WTC11 (cell line): ENCODE results near the gene BATF. TPM values are rescaled to one million over a fixed set of nuclear protein-coding genes. Genes with fewer than 3 reads are reported as not detected.

Experiments used
- ATAC-seq: fragments of 200-7000 bp; cut with Tn5 transposase; 2 replicates; pipeline ENCODE4 v1.10.0; 2021; ENCODE audit warnings: mild to moderate bottlenecking, moderate library complexity
- CTCF ChIA-PET: fragments of 300-600 bp; sonication (Branson Sonifier 250); formaldehyde crosslinking; loops from one replicate; lab custom pipeline; 2021; ENCODE audit warnings: antibody characterized with exemption; lab: Charles Lee
- POLR2A ChIA-PET: fragments of 350-600 bp; sonication (Branson Sonifier 250); formaldehyde crosslinking; loops from one replicate; lab custom pipeline; 2021; ENCODE audit warnings: antibody characterized with exemption; lab: Charles Lee
- DNase-seq: peaks from one replicate; pipeline ENCODE4 v3.0.0; 2021; ENCODE audit warnings: low spot score
- H3K27ac Mint-ChIP-seq: 2 replicates; pipeline ENCODE4 v1.8.0; 2021; ENCODE audit warnings: mixed read lengths
- H3K27me3 Mint-ChIP-seq: 2 replicates; pipeline ENCODE4 v1.8.0; 2021; ENCODE audit warnings: low read depth, mild to moderate bottlenecking, moderate library complexity, mixed read lengths
- H3K36me3 Mint-ChIP-seq: 2 replicates; pipeline ENCODE4 v1.8.0; 2021; ENCODE audit warnings: mixed read lengths
- H3K4me1 Mint-ChIP-seq: 2 replicates; pipeline ENCODE4 v1.8.0; 2022; ENCODE audit warnings: mixed read lengths
- H3K4me3 Mint-ChIP-seq: 2 replicates; pipeline ENCODE4 v1.8.0; 2021; ENCODE audit warnings: mild to moderate bottlenecking, moderate library complexity, mixed read lengths
- H3K9me3 Mint-ChIP-seq: 2 replicates; pipeline ENCODE4 v1.8.0; 2021; ENCODE audit warnings: mixed read lengths
- ARID4B ChIP-seq: sonication (generic); formaldehyde crosslinking; IDR thresholded peaks from 2 replicates; pipeline ENCODE4 v1.8.0; 2023; ENCODE audit warnings: missing genetic modification reagents, mild to moderate bottlenecking, borderline replicate concordance
- CBFB ChIP-seq: sonication (generic); formaldehyde crosslinking; IDR thresholded peaks from 2 replicates; pipeline ENCODE4 v1.8.1; 2022; ENCODE audit warnings: mild to moderate bottlenecking, low read depth, missing genetic modification reagents
- CREB1 ChIP-seq: sonication (generic); formaldehyde crosslinking; IDR thresholded peaks from 2 replicates; pipeline ENCODE4 v1.8.0; 2023; ENCODE audit warnings: mild to moderate bottlenecking, missing genetic modification reagents
- FOXK1 ChIP-seq: sonication (generic); formaldehyde crosslinking; IDR thresholded peaks from 2 replicates; pipeline ENCODE4 v1.8.0; 2022; ENCODE audit warnings: mild to moderate bottlenecking, moderate library complexity, missing genetic modification reagents
- GABPB1 ChIP-seq: sonication (generic); formaldehyde crosslinking; IDR thresholded peaks from 2 replicates; pipeline ENCODE4 v1.8.1; 2023; ENCODE audit warnings: mild to moderate bottlenecking, missing genetic modification reagents
- IRF2 ChIP-seq: sonication (generic); formaldehyde crosslinking; IDR thresholded peaks from 2 replicates; pipeline ENCODE4 v1.8.0; 2022; ENCODE audit warnings: low read depth, missing genetic modification reagents, borderline replicate concordance
- JAZF1 ChIP-seq: fragments of 250-450 bp; sonication (Bioruptor Pico); IDR thresholded peaks from 2 replicates; pipeline ENCODE4 v1.9.0; 2021; ENCODE audit warnings: moderate library complexity, mild to moderate bottlenecking, inconsistent platforms
- NFE2L1 ChIP-seq: sonication (generic); formaldehyde crosslinking; IDR thresholded peaks from 2 replicates; pipeline ENCODE4 v1.8.1; 2023; ENCODE audit warnings: missing genetic modification reagents
- NR3C1 ChIP-seq: sonication (generic); formaldehyde crosslinking; conservative IDR thresholded peaks from 2 replicates; pipeline ENCODE4 v1.8.1; 2023; ENCODE audit warnings: low read depth, mild to moderate bottlenecking, missing genetic modification reagents
- PRRX2 ChIP-seq: fragments of 250-450 bp; sonication (Bioruptor Pico); IDR thresholded peaks from 2 replicates; pipeline ENCODE4 v1.8.0; 2021; ENCODE audit warnings: mild to moderate bottlenecking
- SMAD4 ChIP-seq: sonication (generic); formaldehyde crosslinking; IDR thresholded peaks from 2 replicates; pipeline ENCODE4 v1.8.0; 2022; ENCODE audit warnings: mild to moderate bottlenecking, missing genetic modification reagents
- SP1 ChIP-seq: sonication (generic); formaldehyde crosslinking; conservative IDR thresholded peaks from 2 replicates; pipeline ENCODE4 v1.8.1; 2022; ENCODE audit warnings: missing genetic modification reagents
- ZNF121 ChIP-seq: sonication (generic); formaldehyde crosslinking; IDR thresholded peaks from 2 replicates; pipeline ENCODE4 v1.8.0; 2023; ENCODE audit warnings: missing genetic modification reagents
- ZNF219 ChIP-seq: sonication (generic); formaldehyde crosslinking; IDR thresholded peaks from 2 replicates; pipeline ENCODE4 v1.8.0; 2023; ENCODE audit warnings: missing genetic modification reagents, mild to moderate bottlenecking, borderline replicate concordance
- ZNF232 ChIP-seq: sonication (generic); formaldehyde crosslinking; IDR thresholded peaks from 2 replicates; pipeline ENCODE4 v1.8.0; 2022; ENCODE audit warnings: mild to moderate bottlenecking, missing genetic modification reagents
- ZNF512 ChIP-seq: sonication (generic); formaldehyde crosslinking; IDR thresholded peaks from 2 replicates; pipeline ENCODE4 v1.8.1; 2022; ENCODE audit warnings: missing genetic modification reagents, borderline replicate concordance
- ZNF671 ChIP-seq: fragments of 250-450 bp; sonication (Bioruptor Pico); IDR thresholded peaks from 2 replicates; pipeline ENCODE4 v1.8.0; 2021; ENCODE audit warnings: mild to moderate bottlenecking
- total RNA-seq: library from RNA; stranded (reverse); gene quantifications from 3 replicates; pipeline ENCODE4 v1.2.3, GENCODE V29; 2021
- TF ChIP-seq, protein P1 (sequence below): fragments of 250-450 bp; sonication (Bioruptor Pico); IDR thresholded peaks from 2 replicates; pipeline ENCODE4 v1.9.0; 2021; ENCODE audit warnings: mild to moderate bottlenecking, borderline replicate concordance
- TF ChIP-seq, protein P2 (sequence below): fragments of 250-450 bp; sonication (Bioruptor Pico); IDR thresholded peaks from 2 replicates; pipeline ENCODE4 v1.9.0; 2021; ENCODE audit warnings: mild to moderate bottlenecking
- TF ChIP-seq, protein P3 (sequence below): sonication (generic); formaldehyde crosslinking; IDR thresholded peaks from 2 replicates; pipeline ENCODE4 v1.8.0; 2022; ENCODE audit warnings: mild to moderate bottlenecking, missing genetic modification reagents

Gene BATF
- total RNA-seq, 1 experiment from 2014 or later: not detected

GRCh38 chr14:75559451-75560222 lies 37.4 kb downstream of the BATF start (continued):
- no peak for TF ChIP-seq SMAD4 (CRISPR knock-in tag)
- no peak for TF ChIP-seq PRRX2 (CRISPR knock-in tag)
- no peak for TF ChIP-seq ZNF671 (CRISPR knock-in tag)

DNA sequence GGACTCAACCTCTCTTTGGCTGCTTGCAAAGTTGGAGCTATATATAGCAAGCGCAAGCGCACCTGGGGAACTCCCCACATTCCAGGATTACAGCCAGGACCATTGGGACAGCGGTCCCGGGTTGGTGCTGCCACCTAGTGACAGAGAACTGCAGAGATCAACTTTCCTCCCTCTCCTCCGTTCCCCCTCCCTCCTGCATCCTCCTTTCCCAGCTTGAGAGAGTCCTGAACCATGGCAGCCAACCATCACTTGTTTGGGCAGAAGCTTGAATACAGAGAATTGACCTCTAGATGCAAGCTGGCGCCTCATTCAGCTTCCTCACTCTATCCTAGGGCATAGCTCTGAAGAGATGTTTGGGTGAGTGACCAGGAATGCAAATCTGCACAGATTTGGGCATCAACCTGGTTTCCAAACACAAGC lies 38.8 kb downstream of the BATF start:
- Mint-ChIP-seq H3K4me3 (no peak overlapping the region), H3K4me1 (peaks cover 12% of the 10 kb centered on the region), H3K9me3 (peaks cover 20% of the 10 kb centered on the region), H3K27me3 (peaks cover 2% of the 10 kb centered on the region; the same call in 1 of the 2 replicates), H3K36me3 (peaks cover 3% of the 10 kb centered on the region; the same call in 1 of the 2 replicates), H3K27ac (peak overlapping the region; percentile 14; the same call in 1 of the 2 replicates)
- CTCF ChIA-PET: interaction anchor here (0.6 to 3.1 kb wide), 76 partner anchors 8 to 1492 kb away, joined by 3 to 87 read pairs (median 5); partner anchors contain the start of genes BATF, ERG28, FLVCR2 and TTLL5
- POLR2A ChIA-PET: interaction anchor here (0.6 to 1.2 kb wide), 5 partner anchors 17 to 308 kb away, joined by 3 to 6 read pairs (median 3); no protein-coding TSS in a partner anchor
- ATAC-seq: peak; percentile 99
- DNase-seq: peak; percentile 88
- TF ChIP-seq NFE2L1 (CRISPR knock-in tag): no peak
- no peak for TF ChIP-seq ARID4B (CRISPR knock-in tag)
- TF ChIP-seq JAZF1 (CRISPR knock-in tag): no peak
- no peak for TF ChIP-seq ZNF121
- TF ChIP-seq, protein P1, sequence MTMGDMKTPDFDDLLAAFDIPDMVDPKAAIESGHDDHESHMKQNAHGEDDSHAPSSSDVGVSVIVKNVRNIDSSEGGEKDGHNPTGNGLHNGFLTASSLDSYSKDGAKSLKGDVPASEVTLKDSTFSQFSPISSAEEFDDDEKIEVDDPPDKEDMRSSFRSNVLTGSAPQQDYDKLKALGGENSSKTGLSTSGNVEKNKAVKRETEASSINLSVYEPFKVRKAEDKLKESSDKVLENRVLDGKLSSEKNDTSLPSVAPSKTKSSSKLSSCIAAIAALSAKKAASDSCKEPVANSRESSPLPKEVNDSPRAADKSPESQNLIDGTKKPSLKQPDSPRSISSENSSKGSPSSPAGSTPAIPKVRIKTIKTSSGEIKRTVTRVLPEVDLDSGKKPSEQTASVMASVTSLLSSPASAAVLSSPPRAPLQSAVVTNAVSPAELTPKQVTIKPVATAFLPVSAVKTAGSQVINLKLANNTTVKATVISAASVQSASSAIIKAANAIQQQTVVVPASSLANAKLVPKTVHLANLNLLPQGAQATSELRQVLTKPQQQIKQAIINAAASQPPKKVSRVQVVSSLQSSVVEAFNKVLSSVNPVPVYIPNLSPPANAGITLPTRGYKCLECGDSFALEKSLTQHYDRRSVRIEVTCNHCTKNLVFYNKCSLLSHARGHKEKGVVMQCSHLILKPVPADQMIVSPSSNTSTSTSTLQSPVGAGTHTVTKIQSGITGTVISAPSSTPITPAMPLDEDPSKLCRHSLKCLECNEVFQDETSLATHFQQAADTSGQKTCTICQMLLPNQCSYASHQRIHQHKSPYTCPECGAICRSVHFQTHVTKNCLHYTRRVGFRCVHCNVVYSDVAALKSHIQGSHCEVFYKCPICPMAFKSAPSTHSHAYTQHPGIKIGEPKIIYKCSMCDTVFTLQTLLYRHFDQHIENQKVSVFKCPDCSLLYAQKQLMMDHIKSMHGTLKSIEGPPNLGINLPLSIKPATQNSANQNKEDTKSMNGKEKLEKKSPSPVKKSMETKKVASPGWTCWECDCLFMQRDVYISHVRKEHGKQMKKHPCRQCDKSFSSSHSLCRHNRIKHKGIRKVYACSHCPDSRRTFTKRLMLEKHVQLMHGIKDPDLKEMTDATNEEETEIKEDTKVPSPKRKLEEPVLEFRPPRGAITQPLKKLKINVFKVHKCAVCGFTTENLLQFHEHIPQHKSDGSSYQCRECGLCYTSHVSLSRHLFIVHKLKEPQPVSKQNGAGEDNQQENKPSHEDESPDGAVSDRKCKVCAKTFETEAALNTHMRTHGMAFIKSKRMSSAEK: no peak
- no peak for TF ChIP-seq NR3C1 (CRISPR knock-in tag)
- no peak for TF ChIP-seq ZNF232 (CRISPR knock-in tag)
- no peak for TF ChIP-seq CREB1 (CRISPR knock-in tag)
- TF ChIP-seq SP1 (CRISPR knock-in tag): 0 out of 2 replicates have a peak, but pooled peaks have one; percentile 21
- TF ChIP-seq, protein P2, sequence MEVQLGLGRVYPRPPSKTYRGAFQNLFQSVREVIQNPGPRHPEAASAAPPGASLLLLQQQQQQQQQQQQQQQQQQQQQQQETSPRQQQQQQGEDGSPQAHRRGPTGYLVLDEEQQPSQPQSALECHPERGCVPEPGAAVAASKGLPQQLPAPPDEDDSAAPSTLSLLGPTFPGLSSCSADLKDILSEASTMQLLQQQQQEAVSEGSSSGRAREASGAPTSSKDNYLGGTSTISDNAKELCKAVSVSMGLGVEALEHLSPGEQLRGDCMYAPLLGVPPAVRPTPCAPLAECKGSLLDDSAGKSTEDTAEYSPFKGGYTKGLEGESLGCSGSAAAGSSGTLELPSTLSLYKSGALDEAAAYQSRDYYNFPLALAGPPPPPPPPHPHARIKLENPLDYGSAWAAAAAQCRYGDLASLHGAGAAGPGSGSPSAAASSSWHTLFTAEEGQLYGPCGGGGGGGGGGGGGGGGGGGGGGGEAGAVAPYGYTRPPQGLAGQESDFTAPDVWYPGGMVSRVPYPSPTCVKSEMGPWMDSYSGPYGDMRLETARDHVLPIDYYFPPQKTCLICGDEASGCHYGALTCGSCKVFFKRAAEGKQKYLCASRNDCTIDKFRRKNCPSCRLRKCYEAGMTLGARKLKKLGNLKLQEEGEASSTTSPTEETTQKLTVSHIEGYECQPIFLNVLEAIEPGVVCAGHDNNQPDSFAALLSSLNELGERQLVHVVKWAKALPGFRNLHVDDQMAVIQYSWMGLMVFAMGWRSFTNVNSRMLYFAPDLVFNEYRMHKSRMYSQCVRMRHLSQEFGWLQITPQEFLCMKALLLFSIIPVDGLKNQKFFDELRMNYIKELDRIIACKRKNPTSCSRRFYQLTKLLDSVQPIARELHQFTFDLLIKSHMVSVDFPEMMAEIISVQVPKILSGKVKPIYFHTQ (CRISPR knock-in tag): no peak
- peak; percentile 11; the same call in 1 of the 2 replicates for TF ChIP-seq GABPB1 (CRISPR knock-in tag)
- TF ChIP-seq SMAD4 (CRISPR knock-in tag): no peak
- TF ChIP-seq, protein P3, sequence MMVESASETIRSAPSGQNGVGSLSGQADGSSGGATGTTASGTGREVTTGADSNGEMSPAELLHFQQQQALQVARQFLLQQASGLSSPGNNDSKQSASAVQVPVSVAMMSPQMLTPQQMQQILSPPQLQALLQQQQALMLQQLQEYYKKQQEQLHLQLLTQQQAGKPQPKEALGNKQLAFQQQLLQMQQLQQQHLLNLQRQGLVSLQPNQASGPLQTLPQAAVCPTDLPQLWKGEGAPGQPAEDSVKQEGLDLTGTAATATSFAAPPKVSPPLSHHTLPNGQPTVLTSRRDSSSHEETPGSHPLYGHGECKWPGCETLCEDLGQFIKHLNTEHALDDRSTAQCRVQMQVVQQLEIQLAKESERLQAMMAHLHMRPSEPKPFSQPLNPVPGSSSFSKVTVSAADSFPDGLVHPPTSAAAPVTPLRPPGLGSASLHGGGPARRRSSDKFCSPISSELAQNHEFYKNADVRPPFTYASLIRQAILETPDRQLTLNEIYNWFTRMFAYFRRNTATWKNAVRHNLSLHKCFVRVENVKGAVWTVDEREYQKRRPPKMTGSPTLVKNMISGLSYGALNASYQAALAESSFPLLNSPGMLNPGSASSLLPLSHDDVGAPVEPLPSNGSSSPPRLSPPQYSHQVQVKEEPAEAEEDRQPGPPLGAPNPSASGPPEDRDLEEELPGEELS: no peak
- no peak for TF ChIP-seq FOXK1 (CRISPR knock-in tag)
- no peak for TF ChIP-seq ZNF219 (CRISPR knock-in tag)
- TF ChIP-seq ZNF512 (CRISPR knock-in tag): no peak
- no peak for TF ChIP-seq CBFB
- TF ChIP-seq PRRX2 (CRISPR knock-in tag): no peak
- no peak for TF ChIP-seq IRF2 (CRISPR knock-in tag)
